ENCODE measurements around the gene F12.

- TF ChIP-seq EP300 (IDR thresholded peaks at IDR 0.05) (no peak), CTCF (IDR thresholded peaks at IDR 0.05) (no peak)
Observed at GRCh38 chr5:177427211-177427822, 18.0 kb upstream of the F12 start.

All from gastroesophageal sphincter (tissue), 3 donors.